Kidney tubule cell (primary cell): Measurements from ENCODE around the gene RBM5.
"Not testable (repeated sequence)": the region's sequence is repeated elsewhere in the genome, so short reads cannot be mapped to it uniquely, and the experiment has no call there.

Experiments used
- DNase-seq: peaks from one replicate; pipeline ENCODE4 v3.0.0-alpha.2; 2018; ENCODE audit warnings: low spot score

Gene RBM5

DNA sequence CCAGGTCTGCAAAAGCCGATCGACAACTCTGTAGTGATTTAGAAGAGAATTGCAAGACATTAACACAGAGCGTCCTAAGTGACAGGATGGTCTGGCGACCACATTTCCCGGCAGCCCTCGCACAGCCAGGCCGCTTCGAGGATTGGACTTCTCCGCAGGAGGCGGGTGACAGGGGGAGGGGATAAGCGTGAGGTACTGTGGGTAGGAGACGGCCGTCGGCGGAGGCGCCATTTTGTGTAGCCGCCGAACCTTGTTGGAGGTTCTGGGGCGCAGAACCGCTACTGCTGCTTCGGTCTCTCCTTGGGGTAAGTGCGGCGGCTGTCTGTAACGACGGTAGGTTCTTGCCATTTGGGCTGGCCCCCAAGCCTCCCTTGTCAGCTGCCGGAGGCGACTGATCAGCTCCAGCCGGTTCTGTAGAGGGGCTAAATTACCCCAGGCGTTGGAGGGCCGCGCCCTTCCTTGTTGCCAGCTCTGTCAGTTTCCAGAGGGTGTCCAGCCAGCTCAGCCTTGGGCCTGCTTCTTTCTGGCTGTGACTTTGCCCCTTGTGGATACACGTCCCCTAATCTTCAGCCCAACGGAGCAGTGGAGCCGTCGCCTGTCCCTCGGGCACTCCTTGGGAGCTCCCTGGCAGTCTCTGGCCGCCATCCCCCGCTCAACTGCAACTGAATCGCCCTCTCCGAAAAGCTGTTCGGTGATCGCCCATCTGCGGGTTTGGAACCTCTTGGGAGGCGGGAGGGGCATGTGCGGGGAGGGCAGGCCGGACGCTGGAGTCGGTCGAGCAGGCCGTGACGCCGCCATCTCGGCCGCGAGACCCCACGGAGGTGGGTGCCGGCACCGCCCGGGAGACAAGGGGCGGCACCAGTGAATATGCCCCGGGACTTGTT, at the start of gene RBM5:
Gene RBM5 (plus strand): TSS at position 195 of the 884 bp plus-strand sequence. CDS start 1,516 bp downstream, outside the sequence.
- peak; percentile 94 for DNase-seq

DNA sequence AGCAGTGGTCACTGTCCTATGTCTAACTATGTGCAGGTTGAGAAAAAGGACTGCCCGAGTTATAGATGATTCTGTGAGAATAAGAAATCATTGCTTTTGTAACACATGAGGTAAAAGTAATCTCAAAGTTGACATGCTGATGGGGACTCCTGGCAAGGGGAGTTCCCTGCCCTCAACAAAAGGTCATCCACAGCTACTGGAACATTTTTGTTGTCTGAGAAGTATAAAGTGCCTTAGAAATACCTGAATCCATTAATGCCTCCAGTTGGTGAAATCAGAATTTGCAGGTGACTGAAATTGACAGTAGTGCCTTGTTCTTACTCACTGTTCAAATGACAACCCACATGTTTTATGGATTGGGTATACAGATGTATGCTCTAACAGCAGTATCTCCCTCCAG, 43.7 kb upstream of the RBM5 start:
- no peak for DNase-seq

DNA sequence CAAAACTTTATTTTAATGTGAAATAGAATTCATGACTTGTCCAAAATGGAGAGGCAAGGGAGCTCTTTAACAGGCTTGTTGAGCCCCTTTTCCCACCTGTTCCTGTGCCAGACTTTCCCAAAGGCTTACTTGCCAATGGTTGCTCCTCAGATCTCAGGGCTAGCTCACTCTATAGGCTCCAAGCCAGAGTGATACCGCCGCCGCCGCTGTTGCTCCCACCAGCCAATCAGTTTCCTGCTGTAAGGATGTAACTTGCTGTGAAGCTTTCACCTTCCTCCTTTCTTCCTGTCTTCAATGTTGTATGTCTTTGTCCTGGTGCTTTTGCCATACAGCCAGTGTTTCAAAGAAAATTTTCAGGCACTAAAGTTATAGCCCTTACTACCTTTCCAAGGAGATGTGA, 41.3 kb upstream of the RBM5 start:
- no peak for DNase-seq

DNA sequence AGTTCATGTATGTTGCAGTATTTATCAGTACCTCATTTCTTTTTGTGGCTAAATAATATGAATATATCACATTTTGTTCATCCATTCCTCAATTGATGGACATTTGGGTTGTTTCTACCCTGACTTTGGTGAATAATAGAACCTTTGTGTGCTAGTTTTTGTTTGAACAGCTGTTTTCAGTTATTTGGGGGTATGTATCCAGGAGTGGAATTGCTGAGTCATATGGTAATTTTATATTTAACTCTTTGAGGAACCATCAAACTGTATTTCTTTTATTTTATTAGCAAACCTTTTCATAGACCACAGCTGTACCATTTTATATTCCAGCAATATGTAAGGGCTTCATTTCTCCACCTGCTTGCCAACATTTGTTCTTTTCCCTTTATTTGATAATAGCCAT, 38.4 kb upstream of the RBM5 start:
- no peak for DNase-seq

DNA sequence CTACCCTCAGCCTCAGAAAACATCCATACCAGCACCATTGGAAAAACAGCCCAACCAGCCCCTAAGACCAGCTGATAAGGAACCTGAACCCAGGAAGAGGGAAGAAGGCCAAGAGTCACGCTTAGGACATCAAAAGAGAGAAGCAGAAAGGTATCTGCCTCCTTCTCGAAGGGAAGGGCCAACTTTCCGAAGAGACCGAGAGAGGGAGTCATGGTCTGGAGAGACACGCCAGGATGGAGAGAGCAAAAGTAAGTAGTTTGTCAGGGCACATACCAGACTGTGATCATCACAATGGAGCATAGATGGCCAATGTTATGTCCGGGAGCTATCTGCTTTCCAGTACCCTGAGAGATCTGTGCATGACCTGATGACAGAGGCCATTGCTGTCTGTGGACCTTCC, 31.0 kb upstream of the RBM5 start:
- no peak for DNase-seq

DNA sequence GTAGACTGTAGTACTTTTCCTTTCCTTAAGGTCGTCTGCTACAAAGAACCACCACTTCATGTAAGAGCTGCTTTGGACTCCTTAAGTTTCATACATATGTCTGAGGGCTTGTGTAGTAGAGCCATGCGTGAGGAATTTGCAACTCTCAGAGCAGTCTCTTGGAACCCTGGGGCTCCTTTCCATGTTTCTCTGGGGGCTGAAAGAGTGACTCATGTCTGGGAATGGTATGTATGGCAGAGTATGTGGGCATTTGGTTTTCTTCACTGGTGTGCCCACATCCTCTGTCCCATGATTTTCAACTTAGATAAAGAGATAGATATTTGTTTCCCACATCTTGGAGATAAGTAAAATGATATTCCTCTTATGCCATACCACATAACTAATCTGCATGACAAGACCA, 20.6 kb upstream of the RBM5 start:
- peak; percentile 51 for DNase-seq

DNA sequence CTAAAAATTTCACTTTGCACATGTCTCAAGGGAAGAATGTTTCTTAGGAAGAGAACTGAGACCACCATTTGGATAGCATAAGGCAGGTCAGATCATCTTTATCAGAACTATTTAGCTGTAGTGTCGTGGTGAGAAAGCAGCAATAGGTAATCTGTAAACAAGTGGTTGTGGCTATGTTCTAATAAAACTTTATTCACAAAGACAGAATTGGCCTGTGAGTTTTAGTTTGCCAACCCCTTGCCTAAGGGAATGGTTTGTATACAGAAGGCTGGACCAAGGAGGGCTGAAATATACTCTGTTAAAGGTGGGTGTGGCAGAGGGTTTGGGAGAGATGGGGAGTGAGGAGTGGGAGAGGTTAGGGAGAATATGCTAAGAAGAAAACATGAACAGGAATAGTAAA, 10.6 kb upstream of the RBM5 start:
- DNase-seq, result no peak

DNA sequence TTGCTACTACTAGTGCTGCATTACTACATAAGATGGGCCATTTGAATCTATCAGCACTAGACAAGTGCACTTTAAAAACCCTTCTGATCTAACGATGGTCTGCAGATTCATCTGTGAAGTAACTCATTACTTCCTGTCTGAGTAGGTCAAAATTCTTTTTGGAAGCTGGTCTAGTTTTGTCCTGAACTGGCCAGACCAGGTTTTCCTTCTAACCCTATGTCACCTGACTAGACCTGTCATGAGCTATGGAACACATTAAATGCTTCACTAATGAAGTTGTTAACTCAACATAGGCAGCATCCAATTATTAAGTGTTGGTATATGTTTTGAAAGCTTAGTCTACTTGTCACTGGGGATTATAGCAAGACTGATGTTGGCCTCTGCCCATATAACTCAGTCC, 10.1 kb upstream of the RBM5 start:
- peak; percentile 44 for DNase-seq

DNA sequence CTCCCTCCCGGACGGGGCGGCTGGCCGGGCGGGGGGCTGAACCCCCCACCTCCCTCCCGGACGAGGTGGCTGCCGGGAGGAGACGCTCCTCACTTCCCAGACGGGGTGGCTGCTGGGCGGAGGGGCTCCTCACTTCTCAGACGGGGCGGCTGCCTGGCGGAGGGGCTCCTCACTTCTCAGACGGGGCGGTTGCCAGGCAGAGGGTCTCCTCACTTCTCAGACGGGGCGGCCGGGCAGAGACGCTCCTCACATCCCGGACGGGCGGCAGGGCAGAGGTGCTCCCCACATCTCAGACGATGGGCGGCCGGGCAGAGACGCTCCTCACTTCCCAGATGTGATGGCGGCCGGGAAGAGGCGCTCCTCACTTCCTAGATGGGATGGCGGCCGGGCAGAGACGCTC, 3.8 kb upstream of the RBM5 start:
- DNase-seq, result not testable (repeated sequence)

DNA sequence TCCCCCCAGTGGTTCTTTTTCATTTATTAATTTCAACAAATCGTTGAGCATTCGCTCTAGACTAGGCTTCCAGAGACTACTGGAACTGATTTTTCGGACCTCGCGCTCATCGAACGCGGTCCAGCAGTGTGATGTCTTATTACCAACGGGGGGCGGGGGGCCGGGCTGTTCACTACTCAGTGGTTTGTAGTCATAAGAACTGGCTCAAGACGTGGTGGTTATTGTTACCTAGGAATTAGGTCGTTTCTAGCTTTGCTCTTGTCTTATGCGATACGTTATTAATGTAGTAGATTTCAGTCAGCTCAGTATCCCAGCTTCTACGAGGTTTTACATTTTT, 858 bp downstream of the RBM5 start:
- no peak for DNase-seq

DNA sequence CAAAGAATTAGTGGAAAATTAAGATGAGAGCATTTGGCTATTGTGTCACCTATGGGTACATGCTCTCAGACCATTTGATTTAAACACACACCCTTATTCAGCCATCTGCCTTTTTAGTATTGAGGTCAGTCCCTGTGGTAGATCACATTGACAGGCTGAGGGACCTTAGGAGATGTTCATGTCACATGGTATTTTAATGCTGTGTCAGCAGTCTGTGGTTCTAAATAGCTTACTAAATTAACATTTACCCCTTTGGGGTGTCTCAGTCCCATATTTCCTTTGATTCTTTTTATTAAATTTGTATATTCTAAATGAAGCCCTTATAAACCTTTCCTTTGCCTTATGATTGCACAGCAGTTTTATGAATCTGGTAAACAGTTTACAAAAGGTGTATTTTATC, 2.3 kb downstream of the RBM5 start:
- no peak for DNase-seq

DNA sequence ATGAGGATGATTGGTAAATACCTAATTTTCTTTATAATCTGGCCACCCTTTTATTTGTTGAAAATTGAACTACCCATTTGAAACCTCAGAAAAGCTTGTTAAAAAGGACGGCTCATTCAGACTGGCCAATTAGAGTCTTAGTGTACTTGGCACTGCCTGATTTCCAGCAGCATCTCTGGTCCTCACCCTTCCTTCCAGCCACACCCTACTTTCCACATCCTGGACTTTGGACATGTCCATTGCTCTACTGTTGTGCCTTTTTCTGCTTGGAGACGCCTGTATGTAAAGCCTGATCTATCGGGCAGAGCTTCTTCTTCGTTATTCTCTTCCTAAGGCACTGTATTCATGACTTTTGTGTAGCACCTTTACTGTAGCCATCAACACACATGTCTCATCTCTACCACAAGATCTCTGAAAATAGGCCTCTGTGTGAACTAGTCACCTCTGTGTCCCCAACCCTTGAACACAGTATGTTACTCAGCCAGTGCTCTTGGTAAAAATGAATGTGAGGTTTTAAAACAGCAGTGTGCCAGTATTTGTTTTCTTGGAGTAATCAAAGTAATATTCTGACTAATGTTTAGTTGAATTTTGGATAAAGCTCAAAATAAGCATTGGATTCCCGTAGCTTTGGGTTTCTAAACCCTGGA, 6.8 kb downstream of the RBM5 start:
- no peak for DNase-seq

DNA sequence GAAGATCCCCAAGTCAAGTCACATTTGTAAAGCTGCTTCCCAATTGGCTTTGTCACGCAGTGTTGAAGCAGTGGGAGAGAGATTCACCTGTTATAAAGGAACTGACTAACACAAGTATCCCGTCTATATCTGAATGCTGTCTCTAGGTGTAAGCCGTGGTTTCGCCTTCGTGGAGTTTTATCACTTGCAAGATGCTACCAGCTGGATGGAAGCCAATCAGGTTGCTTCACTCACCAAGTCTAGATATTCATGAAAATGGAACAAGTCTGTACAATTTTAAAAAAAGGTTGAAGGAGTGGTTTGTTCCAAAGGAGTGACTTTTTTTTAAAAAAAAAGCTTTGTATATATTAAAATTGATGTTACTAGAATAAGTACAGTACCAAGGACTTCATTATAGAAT, 11.7 kb downstream of the RBM5 start:
- DNase-seq, result no peak

DNA sequence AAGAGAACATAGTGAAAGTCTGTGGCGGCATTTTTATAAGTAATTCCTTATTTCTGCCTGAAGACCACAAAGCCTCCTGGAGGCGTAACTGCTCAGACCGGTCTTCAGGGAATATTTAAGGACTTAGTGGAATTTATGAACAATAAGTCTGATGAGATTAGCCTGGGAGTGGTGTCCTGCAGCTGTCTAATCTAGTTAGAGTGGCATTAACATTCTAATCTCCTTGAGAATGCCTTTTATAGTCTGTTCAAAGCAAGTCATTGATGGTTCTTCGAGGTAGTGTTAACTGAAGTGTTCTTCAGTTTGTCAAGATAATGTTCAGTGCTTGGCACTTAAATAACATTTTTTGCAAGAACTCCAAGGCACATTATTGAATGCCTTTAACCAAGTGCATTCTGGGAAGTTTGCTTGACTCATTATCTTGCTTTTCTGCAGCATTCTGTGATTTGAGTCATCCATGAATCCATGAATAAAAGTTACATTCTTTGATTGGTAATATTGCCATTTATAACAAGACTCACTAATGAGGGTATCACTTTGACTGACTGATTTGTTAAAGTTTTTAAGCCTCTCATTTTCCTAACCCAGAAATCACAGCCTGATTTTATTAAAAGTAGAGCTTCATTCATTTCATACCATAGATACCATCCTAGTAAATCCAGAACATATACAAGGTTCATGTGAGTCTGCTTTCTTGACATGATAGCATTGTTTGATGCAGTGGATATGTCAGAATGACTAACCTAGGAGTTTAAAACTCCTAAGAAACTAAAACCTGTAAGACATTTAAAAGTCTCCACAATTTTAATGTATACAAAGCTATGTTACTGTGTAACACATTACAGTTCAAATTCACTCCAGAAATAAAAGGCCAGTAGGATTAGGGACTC, 12.5 kb downstream of the RBM5 start:
- DNase-seq, result no peak

DNA sequence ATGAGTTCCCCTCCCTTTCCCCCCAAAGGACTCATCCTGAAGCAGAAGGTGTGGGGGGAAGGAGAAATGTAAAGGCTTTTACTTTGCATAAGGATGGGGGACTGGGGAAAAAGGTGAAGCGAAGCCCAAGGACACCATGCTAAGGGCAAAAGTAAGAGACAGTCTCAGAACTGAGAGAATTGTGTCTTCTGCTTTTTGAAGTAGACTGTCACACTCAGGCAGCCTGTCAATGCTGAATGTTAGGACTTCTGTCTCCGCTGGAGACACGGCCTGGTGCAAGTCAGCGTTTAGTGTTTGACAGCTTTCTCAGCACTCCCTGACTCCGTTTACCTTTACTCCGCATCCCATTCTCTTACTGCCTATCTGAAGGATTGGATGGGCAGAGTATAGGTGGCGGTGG, 13.8 kb downstream of the RBM5 start:
- DNase-seq, result no peak

DNA sequence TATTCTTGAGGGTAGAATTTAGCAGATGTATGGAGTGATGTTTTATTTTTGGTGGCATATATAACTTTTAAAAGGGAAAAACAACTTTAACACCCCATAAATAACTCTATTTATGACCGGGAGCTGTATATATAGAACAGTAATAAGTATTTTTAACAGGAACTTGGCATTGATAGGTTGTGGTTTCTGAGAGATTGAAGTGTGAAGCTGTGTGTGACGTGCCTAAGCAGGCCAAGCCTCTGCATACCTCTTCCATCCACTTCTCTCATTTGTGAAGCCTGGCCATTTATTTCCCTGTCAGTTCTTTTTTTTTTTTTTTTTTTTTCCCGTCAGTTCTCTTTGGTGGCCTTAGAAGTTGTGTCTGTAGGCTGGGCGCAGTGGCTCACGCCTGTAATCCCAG, 23.0 kb downstream of the RBM5 start:
- no peak for DNase-seq

DNA sequence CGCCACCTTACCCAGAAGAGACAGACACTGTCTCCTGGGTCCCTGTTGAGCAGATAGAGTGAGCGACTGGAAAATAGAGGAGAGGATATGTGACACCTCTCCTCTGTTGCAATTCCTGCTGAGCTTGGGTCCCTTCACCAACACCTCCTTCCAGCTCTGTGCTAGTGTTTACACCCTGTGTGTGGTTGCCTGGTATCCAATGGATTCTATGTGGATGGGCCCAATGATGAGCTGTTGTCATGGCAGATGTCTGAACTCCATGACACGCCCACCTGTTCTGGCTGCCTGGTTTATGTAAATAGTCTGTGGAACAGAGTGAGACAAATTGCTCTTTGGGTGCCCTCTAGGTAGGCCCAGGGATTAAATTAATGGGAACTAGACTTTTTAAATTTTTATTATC, 23.7 kb downstream of the RBM5 start:
- DNase-seq, result peak; percentile 21

DNA sequence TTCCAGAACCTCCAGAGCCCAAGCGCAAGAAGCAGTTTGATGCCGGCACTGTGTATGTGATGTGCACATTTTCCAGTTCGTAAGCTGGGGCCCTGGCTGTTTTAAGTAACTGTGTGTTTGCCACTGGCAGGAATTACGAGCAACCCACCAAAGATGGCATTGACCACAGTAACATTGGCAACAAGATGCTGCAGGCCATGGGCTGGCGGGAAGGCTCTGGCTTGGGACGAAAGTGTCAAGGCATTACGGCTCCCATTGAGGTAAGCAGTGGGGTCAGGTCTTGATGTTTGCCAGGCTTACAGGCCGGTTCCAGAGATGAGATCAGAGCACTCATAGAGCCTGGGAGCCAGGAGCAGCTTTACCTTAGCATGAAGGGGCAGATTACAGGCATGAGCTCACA, 28.4 kb downstream of the RBM5 start:
- DNase-seq, result no peak

DNA sequence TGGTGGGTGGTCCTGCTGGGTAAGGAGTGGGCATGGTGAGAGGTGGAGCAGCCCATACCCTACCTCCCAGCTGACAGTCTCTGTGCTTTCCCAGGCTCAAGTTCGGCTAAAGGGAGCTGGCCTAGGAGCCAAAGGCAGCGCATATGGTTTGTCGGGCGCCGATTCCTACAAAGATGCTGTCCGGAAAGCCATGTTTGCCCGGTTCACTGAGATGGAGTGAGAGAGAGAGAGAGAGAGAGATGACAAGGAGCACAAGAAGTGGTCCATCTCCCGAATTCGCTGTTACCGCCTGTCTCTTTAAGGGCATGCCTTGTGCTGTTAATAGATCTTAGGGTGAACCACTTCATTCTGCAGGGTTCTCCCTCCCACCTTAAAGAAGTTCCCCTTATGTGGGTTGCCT, 29.5 kb downstream of the RBM5 start:
- DNase-seq, result no peak

DNA sequence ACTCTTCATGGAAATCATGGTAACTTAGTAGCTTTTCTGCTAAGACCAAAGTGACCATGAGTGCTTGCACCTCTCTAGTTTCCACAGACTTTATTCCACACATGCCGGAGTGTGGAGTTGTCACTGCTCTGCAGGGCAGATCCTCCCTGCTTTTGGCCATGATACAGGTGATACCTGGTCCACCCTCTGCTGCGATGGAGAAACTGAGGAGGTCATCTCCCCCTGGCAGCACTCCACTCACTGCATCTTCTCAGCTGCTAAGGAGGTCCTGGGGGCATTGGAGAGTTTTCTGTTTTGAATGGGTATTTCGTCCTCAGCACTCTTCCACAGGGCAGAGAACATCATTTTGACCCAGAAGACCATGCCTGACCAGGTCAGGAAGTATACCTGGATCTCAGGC, 31.1 kb downstream of the RBM5 start:
- no peak for DNase-seq

DNA sequence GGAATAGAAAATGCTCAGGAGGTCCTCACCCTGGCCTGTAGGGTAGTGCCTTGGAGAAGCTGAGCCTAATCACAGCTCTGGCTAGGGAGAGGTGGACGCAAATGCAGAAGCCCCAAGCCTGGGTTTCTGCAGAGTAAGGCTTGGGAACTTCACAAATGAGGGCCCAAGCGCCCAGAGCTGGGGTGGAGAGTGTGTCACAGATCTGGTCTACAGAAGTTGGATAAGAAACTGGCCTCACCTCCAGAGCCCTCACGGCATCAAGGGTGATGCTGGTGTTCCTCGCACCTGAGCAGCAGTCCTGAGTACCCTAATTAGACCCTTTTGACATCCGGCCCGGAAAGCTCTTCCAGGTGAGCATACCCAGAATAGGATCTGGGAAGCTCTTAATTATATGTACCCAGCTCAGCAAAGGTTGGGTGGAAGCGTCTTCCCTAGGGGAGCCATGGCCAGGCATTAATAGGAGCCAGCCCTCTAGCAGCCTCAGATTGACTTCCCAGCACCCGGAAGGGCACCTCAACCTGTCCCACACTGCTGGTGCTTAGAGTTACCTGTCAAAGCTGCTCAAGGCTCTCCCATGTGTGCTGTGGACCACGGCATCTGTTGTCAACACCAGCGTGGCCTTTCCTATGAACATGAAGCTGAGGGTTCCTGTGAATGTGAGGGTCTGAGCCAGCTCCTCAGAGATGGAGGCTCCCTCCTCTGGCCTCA, 31.8 kb downstream of the RBM5 start:
- DNase-seq, result no peak
